Adrenal gland (tissue), 5 donors: ENCODE data around the gene PPP1R14D.
A peak's percentile ranks its signal among the peaks of the same experiment; 100 is the strongest.

Experiments used
- CTCF ChIP-seq, 6 experiments: fragments of 450-650 bp in 4 of 6; fragments of 200-600 bp in 2 of 6; sonication (generic) in 1 of 6; IDR thresholded peaks; 1 replicate in 5 of 6; 2 replicates in 1 of 6; pipeline versions ENCODE4 v1.5.1 to v1.8.0; 2016 to 2021; ENCODE audit warnings: antibody characterized with exemption in 6 of 6, mild to moderate bottlenecking in 2 of 6, moderate library complexity in 1 of 6
- POLR2A ChIP-seq, 2 donors: fragments of 450-650 bp; IDR thresholded peaks; one replicate each; pipeline ENCODE4 v1.6.1; 2017; ENCODE audit warnings: antibody characterized with exemption in 2 of 2, mild to moderate bottlenecking in 2 of 2, moderate library complexity in 1 of 2
- donor health status: DM: no; HTN: no; CAD: no.

GRCh38 chr15:40766906-40767837 is 61.3 kb downstream of the PPP1R14D start:
- peak in 1 of 2 donors; percentile 20 for TF ChIP-seq POLR2A (IDR thresholded peaks at IDR 0.05)
- TF ChIP-seq CTCF (IDR thresholded peaks at IDR 0.05), result no peak
